Stromal cell of bone marrow (primary cell): Measurements from ENCODE around the gene RFX7.

ENCODE experiments used
- DNase-seq: peaks from one replicate; pipeline ENCODE4 v3.0.0-alpha.2; 2012; ENCODE audit warnings: low read depth

RFX7 gene

GRCh38 chr15:56045068-56045748 is 198.5 kb downstream of the RFX7 start:
- DNase-seq = no peak

GRCh38 chr15:56042982-56043980 is 200.4 kb downstream of the RFX7 start:
- peak; percentile 57 for DNase-seq

GRCh38 chr15:56042498-56042897 is 201.2 kb downstream of the RFX7 start:
- DNase-seq = no peak

- no peak for DNase-seq
These were observed 201.6 kb downstream of the RFX7 start for GRCh38 chr15:56042031-56042430.

GRCh38 chr15:56040081-56041035 is 203.3 kb downstream of the RFX7 start:
- peak; percentile 90 for DNase-seq

GRCh38 chr15:56038707-56039106 is 205.0 kb downstream of the RFX7 start:
- DNase-seq = no peak

GRCh38 chr15:56038015-56038414 is 205.7 kb downstream of the RFX7 start:
- no peak for DNase-seq
